Hippocampal formation (tissue), 2 donors: ENCODE results near the gene SLC34A1.

Experiments
- DNase-seq, 2 donors: peaks; one replicate each; lab custom pipeline; 2025; lab: John Stamatoyannopoulos, UW

The SLC34A1 gene

DNA sequence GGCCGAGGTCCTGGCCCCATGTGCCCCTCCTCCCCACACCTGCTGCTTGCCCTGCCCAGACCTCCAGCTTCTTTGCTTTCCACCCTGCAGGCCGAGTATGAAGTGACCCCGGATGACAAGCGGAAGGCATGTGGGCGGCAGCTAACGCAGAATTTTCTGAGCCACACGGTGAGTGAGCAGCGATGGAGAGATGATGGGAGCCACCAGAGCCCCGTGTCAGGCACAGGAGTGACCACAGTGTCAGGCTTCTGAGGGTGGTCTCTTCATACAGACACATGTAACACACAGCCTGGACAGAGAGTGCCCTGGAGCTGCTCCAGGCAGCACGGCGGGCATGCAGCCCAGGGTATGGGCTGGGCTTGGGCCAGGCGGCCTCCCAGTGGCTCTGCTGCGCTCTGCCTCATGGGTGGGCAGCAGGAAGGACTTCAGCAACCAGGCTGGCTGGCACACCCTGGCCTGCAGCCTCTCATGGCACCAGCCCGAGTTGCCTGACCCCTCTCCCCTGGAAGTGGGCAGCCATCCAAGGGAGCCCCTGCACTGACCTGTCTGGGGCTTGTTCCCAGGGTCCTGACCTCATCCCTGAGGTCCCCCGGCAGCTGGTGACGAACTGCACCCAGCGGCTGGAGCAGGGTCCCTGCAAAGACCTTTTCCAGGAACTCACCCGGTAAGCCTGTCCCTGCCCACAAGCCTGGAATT is 48.1 kb downstream of the SLC34A1 start:
- peak; percentile 35 to 56 for DNase-seq

DNA sequence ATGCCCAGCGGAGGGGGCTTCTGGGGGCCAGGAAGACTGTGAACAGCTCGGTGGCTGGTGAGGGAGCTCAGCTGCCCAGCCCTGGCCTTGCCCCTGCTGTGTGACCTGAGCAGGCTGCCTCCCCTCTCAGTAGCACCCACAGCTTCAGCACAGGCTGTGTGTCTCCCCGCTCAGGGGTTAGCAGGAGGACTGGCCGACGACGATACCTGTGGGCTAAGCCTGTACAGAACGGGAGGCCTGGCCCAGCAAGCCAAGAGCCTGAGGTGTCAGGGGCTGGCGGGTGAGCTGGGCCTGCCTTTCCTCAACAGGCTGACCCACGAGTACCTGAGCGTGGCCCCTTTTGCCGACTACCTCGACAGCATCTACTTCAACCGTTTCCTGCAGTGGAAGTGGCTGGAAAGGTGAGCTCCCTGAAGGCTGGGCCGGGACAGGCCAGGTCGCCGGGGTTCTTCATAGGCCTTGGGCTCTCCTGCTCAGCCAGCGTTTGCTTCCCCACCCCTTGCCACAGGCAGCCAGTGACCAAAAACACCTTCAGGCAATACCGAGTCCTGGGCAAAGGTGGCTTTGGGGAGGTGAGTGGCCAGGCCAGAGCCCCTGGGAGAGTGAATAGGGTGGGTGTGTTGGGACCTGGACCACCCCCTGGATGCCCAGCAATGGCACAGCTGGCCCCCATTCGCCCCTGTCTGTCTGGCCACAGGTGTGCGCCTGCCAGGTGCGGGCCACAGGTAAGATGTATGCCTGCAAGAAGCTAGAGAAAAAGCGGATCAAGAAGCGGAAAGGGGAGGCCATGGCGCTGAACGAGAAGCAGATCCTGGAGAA is 48.8 kb downstream of the SLC34A1 start:
- no peak for DNase-seq

DNA sequence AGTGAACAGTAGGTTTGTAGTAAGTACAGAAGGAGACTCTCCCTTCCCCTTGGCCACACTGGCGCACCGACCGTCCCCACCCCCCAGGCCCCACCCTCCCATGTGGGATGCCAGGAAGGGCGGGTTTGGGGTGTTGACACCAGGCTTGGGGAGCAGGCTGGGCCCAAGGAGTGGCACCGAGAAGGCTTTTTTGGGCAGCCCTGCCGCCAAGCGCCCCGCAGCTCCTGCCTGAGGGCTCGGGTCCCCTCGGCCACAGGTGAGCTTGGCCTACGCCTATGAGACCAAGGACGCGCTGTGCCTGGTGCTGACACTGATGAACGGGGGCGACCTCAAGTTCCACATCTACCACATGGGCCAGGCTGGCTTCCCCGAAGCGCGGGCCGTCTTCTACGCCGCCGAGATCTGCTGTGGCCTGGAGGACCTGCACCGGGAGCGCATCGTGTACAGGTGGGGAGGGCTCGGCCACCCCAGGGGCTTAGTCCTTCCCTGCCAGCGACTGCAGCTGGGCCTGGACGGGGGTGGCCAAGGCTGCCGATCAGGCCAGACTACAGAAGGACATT is 49.5 kb downstream of the SLC34A1 start:
- DNase-seq: no peak

DNA sequence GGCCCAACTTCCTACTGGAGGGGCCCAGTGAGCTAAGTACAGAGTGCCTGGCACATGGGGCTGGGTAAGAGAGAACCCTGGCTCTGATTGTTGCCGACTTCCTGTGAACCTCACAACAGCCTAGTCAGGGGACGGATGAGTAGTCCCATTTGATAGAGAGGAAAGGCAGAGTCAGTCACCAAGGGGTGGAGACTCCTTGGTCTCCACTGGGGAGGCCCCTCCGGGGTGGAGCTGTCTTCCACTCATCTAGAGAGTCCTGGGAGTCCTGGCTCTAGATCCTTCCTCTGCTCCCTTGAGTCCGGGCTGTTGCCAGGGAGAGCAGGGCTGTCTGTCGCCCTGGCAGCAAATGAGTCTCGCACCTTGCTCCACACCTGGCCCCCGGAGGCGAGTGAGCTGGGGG is 50.2 kb downstream of the SLC34A1 start:
- no peak for DNase-seq

DNA sequence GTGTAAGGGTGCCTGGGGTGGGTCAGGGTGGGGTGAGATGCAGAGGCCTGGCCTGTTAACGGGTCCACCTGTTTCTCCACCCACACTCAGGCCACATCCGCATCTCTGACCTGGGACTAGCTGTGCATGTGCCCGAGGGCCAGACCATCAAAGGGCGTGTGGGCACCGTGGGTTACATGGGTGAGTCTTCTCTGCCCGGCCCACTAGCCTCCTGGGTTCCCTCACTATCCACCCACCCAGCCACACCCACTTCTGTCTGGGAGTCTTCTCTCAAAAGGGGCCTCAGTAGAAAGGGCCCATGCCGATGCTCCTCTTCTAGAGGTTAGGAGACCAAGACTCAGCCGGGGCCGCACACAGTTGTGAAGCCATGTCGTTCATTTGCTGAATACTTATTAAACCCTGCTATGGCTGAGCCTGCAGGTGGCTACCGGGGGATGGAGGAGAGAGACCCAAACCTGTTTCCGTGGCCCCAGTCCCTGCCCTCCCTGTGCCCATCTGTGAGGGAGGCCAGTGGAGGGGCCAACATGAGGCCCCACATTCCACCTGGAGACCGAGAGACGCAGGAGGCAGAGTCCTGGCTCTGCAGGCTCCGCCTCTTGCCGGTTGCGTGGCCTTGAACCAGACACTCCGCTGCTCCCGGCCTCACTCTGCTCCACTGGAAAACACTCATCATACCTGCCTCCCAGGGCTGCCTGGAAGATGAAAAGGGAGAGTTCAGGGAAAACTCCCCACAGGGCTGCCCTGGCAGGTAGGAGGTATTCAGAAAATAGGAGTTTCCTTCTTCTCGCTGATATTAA is 50.9 kb downstream of the SLC34A1 start:
- no peak for DNase-seq

DNA sequence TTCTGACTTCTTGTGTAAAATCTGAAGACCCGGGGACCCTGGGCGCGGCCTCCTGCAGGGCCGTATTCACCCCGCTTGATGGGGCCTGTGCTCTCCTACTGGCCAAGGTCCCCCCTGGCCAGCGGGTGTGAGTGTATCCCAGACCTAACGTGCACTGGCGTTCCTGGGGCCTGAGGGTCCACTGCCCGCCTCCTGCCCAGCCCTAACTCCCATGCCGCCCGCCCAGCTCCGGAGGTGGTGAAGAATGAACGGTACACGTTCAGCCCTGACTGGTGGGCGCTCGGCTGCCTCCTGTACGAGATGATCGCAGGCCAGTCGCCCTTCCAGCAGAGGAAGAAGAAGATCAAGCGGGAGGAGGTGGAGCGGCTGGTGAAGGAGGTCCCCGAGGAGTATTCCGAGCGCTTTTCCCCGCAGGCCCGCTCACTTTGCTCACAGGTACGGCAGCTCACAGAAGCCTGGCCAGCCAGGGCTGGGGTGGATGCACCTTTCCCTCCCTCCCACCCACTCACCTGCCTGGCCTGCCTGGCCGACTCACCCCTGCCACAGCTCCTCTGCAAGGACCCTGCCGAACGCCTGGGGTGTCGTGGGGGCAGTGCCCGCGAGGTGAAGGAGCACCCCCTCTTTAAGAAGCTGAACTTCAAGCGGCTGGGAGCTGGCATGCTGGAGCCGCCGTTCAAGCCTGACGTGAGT is 51.8 kb downstream of the SLC34A1 start:
- DNase-seq: no peak

DNA sequence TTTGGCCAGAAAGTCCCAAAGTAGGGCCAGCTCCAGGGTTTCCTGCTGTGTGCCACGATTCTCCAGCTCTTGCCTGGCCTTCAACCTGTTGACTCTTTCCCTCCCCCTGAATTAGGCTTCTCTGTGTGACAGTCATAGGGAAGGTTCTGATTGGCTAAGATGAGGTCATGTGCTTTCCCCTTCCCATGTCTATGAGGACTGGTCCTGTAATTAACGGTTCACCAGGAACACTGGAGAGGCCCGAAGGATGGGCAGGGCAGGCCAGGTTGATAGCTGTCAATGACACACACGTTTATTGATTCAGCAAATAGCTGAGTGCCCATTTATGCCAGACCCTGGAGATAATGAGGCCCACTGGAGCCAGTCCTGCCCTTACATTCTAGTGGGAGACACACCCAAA is 53.4 kb downstream of the SLC34A1 start:
- no peak for DNase-seq

DNA sequence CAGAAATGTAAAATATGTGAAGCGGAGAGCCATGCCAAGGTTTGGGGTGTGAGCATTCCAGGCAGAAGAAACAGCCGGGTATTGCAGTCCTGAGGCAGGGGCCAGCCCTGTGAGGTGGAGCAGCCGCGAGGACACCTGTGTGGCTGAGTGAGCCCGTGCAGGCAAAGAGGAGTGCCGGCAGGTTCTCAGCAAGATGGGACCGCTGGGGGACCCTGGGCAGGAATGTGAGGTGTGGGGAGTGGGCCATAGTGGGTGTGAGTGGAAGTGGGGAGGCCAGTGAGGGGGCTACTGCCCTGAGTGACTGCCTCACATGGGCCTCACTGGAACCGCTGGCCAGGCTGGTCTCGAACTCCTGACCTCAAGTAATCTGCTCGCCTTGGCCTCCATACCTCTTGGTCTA is 54.2 kb downstream of the SLC34A1 start:
- DNase-seq: no peak

DNA sequence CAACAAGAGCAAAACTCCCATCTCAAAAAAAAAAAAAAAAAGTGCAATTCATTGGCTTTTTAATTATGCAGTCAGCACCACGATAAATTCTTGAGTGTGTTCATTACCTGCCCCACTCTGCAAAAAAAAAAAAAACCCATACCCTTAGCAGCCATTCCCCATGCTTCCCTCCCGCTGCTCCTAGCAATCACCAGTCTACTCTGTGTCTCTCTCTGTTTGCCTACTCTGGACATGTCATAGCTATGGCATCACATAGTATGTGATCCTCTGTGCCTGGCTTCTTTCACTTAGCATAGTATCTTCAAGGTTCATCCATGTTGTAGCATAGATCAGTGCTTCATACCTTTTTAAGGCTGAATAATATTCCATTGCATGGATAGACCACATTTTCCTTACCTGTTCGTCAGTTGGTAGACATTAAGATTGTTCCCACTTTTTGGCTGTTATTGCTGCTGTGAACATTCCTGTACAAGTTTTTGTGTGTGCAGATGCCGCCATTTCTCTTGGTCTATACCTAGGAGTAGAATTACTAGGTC is 55.4 kb downstream of the SLC34A1 start:
- no peak for DNase-seq

DNA sequence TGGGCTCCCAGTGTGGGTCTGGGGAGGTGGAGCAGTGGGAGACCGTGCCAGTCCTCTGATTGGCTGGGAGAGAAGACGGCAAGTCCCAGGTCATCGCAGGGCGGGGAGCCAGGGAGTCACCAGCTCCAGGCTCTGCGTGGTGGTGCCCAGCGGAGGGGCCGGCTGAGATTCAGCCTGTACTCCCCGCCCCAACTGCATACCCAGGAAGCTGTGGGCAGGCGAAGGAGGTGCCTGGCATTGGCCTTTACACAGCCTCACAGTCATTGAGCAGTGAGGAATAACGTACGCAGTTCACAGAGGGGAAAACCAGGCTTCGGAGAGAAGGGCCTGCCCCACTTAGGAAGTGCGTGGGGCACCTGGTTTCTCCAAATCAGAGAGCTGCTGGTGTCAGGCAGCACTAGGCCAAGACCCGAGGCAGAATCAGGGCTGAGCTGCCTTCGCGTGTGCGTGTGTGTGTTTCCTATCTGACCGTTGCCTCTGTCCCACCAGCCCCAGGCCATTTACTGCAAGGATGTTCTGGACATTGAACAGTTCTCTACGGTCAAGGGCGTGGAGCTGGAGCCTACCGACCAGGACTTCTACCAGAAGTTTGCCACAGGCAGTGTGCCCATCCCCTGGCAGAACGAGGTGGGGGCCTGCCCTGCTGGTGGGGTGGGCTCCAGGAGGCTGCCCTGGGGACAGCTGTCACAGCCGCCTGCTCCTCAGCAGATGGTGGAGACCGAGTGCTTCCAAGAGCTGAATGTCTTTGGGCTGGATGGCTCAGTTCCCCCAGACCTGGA is 56.2 kb downstream of the SLC34A1 start:
- DNase-seq: no peak

DNA sequence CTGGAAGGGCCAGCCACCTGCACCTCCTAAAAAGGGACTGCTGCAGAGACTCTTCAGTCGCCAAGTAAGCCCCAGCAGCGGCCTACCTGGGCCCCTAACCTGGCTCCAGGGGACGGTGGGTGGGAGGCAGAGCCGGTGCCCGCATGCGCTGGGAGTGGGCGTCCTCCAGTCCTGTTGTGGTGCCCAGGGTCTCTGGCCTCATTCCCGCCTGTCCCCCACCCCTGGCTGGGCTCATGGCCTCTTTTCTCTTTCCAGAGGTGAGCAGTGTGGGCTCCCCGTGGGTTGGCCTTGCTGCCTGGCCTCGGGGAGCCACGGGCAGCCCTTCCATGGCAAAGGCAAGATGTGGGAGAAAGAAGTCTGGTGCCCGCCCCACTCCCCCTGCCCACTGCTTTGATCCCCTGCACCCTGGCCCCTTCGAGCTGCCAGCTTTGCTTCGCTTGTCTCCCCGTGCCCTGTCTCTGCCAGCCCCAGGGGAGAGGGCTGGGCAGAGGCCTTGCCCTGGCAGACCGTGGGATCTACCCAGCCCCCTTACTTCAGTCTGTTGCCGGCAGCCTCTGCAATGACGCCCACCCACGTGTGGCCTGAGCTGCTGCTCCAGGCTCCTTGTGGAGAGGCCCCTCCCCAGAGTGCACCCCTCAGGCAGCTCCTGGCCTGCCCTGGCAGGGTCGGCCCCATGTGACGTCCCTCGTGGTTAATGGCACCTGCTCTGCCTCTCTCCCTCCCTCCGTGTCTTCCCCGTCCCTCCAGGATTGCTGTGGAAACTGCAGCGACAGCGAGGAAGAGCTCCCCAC is 57.0 kb downstream of the SLC34A1 start:
- DNase-seq: no peak

DNA sequence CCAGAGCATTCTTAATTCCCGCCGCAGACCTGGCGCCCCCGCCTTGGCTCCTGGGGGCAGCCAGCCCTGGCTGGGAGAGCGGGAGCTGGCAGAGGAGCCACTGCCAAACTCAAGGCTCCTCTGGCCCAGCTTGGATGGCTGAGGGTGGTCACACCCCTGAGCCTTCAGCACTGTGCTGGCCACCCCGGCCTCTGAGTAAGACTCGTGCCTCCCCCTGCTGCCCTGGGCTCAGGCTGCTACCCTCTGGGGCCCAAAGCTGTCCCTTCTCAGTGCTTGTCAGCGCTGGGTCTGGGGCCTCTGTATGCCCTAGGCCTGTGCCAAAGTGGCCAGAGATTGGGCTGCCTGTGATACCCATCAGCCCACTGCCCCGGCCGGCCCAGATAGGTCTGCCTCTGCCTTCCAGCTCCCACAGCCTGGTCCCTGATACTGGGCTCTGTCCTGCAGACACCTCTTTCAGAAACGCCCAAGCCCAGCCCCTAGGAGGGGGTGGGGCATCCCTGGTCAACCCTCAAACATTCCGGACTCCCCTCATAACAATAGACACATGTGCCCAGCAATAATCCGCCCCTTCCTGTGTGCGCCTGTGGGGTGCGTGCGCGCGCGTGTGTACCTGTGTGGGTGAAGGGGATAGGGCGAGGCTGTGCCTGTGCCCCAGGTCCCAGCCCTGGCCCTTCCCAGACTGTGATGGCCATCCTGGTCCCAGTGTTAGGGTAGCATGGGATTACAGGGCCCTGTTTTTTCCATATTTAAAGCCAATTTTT is 58.0 kb downstream of the SLC34A1 start:
- no peak for DNase-seq

DNA sequence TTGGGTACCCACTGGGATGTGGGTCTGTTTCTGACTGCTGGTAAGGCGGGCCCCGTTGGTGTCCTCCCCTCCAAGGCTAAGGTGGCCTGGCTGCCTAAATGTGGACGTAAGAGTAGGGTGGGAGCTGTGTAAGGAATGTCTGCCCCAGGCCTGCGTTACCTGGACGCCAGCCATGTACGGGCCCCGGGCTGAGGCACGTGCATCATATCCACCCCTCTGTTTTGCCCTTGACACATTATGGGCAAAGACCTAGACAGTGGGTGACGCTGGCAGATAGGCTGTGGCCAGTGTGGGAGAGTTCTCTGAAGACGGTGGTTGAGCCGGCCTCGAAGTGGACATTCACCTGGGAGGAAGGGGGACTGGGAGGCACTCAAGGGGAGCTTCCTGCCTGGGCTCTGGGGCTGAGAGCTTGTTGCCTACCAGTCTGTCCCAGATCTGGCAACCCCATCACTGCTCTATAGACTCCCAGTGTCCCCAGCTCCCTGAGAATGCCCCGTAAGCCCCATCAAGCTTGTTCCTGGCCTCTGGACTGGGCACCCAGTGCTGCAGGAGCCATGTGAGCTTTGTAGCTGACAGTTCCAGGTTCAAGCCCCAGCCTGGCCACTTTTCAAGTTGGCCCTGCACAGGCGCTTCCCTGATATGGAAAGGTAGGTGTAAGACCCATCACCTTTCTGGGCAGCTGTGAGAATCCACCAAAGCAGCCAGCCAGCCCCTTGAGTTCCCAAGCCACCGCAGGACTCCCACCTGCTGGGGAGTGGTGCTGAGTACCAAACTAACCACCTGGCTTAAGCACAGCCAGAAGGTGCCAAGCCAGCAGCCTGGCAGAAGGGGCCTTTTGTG is 59.1 kb downstream of the SLC34A1 start:
- DNase-seq: no peak

DNA sequence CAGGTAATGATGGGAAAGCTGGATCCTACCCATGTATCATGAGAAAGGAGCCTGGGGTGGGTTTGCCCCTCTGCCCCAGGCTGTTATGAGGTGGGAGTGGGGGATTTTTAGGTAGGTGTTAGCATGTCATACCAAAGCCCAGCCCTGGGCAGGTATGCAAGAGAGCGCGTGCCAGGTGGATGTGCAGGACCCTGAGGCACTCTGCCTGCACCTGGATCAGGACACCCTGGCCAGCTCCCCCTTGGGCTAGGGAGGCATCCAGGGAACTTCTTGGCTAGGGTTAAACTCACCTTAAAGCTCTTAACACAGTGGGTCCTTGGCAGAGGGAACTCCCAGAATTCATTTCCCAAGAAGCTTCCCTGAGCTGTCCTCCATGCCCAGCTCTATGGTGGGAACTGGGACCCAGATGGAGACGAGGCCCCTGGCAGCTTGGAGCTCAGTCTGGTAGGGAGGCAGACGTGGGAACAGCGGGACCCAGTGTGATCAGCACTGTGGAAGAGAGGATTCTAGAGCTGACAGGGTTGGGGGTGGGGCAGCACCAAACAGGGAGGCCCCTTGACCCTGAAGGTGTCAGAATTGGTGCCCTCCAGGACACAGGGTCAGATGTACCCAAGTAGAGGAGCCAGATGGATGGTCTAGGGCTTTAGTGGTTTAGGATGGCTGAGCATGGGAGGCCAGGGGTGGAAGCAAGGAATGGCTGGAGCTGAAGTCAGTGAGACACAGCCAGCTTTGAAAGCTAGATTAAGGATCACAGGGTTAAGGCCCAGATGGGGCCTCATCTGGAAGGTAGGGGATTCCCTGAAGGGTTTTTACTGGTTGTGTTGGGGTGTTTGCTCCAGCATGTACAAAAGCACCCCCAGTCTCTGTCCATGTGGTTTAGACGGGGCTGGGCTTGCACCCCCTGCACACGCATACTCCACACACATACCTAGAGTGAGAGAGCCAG is 60.1 kb downstream of the SLC34A1 start:
- DNase-seq: no peak

DNA sequence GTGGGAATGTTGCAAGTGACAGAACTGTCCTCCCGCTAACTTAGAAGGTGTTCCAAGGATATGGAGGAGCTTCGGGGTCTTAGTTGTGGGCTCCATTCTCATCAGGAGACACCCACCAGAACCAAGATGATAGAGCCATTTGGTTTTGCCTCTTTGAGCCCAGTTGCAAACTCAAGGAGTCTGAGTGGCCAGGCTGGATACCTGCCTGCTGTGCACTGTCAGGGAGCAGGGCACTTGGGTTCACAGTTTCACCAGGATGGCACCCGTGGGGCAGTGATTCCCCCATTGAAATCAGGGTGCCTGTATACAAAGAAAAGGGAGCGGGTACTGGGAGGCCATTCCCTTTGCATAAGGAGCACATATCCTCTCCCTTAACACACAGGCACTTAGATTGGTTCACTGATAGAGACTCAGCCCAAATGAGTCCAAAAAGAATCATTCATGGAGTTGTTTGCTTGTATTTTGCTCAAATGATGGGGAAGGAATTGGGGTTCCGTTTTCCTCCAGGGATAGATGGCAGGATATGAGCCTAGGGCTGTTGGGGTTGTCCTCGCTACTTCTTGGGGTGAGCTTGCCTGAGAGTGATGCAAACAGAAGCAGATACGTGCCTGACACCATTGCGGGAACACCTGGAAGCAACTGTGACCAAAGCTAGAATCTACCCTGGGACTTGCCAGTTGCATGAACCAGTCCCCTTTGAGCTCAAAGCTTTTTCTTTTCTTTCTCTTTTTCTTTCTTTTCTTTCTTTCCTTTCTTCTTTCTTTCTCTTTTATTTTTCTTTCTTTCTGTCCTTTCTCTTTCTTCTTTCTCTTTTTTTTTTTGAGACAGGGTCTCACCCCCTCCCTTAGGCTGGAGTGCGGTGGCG is 61.0 kb downstream of the SLC34A1 start:
- DNase-seq: no peak

DNA sequence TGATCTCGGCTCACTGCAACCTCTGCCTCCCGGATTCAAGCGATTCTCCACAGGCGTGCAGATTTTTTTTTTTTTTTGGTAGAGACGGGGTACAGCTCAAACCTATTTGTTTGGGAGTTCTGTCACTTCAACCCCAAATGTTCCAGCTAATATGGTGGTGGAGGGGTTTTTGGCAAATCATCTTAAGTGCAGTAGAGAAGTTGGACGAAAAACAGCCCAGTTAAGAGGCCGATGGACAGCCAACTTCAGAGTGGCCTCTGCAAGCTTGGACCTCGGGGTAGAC is 61.6 kb downstream of the SLC34A1 start:
- DNase-seq: no peak
